Upper lobe of left lung (tissue), 6 donors: Measurements from ENCODE around the gene MAMDC4. TPM values are rescaled to one million over a fixed set of nuclear protein-coding genes. Genes with fewer than 3 reads are reported as not detected.
A peak's percentile ranks its signal among the peaks of the same experiment; 100 is the strongest.

Source experiments
- ATAC-seq, 2 donors: fragments of 200-7000 bp; cut with Tn5 transposase; one replicate each; pipeline ENCODE4 v1.9.1; 2022; ENCODE audit warnings: mild to moderate bottlenecking in 2 of 2, moderate library complexity in 2 of 2; ENCODE audit not compliant: low FRiP score in 2 of 2
- DNase-seq, 2 donors: peaks; one replicate each; pipeline ENCODE4 v3.0.0-alpha.2; 2019 to 2020
- H3K27ac ChIP-seq, 4 donors: fragments of 200-600 bp; sonication (generic); one replicate each; pipeline ENCODE4 v1.5.1; 2016 to 2019
- H3K27me3 ChIP-seq, 4 donors: fragments of 200-600 bp; sonication (generic); one replicate each; pipeline ENCODE4 v1.5.1; 2017 to 2019
- H3K36me3 ChIP-seq, 4 donors: fragments of 200-600 bp; sonication (generic); one replicate each; pipeline ENCODE4 v1.5.1; 2016 to 2019
- H3K4me1 ChIP-seq, 4 donors: fragments of 200-600 bp; sonication (generic); one replicate each; pipeline ENCODE4 v1.5.1; 2018 to 2019
- H3K4me3 ChIP-seq, 4 donors: fragments of 200-600 bp; sonication (generic); one replicate each; pipeline ENCODE4 v1.5.1; 2017 to 2019; ENCODE audit warnings: mild to moderate bottlenecking in 2 of 4, moderate library complexity in 1 of 4
- H3K9me3 ChIP-seq, 4 donors: fragments of 200-600 bp; sonication (generic); one replicate each; pipeline ENCODE4 v1.5.1; 2018 to 2019
- WGBS, 2 donors: methylation state at CpG; one replicate each; pipeline ENCODE4 v1.1.5; 2017 to 2018; 5-methylcytosine and 5-hydroxymethylcytosine counted together
- small RNA-seq, 4 donors: library from RNA; depleted of rRNA; stranded (forward); fragments of <200 nt; gene quantifications; one replicate each; pipeline ENCODE3, GENCODE V24; 2016
- total RNA-seq, 6 donors: library from RNA; depleted of rRNA in 4 of 6; stranded (reverse); fragments of >200 nt in 4 of 6; gene quantifications; one replicate each; pipeline versions ENCODE4 v1.1.0 to v1.2.1, GENCODE V29; 2016 to 2021
- TF ChIP-seq, protein P1 (sequence below), 6 experiments: fragments of 450-650 bp in 4 of 6; fragments of 200-600 bp in 2 of 6; sonication (generic) in 2 of 6; IDR thresholded peaks; one replicate each; pipeline ENCODE4 v1.5.1; 2016 to 2019; ENCODE audit warnings: antibody characterized with exemption in 6 of 6
- donor health status: DM: no; HTN: no; CAD: no; lungs with moderate emphysema.
- donor health status: DM: no; HTN: yes; CAD: no; lungs with severe emphysema.

The MAMDC4 gene
- total RNA-seq, 6 donors from 2014 or later: 2.1 to 18.9 (median 11.0) TPM

DNA sequence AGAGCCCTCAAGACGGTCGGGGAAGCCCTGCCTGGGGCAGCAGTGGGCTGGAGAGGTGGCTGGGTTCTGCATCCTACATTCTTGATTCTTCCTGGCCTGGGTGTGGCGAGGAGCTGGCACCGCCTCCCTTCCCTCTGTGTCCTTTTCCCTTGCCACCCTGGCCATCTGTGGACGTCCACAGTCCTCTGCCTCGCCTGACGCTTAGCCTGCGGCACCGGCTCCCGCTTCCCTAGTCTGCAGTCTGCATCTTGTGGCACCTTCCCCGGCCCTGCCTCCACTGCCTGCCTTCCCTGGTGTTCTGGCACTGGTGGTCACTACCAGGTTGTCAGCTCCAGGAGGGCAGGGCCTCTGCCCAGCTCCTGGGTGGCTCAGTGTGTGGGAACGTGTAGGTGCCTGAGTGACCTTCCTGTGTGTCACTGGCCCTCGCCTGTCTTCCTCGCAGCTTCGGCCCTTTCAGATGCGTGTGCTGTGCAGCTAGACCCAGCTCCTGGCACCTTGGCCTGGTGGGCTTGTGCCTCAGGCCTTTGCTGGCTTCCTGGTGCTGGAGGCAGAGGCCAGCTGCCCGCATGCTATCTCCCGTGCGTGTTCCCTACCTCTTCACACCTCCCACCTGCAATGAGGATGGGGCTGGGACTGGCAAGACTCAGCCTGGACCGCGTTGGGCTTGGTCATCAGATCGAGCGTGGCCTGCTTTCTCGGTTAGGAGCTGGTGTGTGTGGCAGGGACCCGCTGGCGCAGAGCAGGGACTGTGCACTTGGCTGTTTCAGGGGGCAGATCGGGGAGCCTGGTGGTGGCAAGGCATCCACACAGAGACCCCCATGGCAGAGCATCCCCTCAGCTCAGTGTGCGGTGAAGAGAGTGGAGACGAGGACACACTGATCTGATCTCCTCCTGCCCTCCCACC lies 55.1 kb downstream of the MAMDC4 start:
- Histone ChIP-seq H3K36me3 (peaks cover 0 to 48% (median 36%) of the 10 kb centered on the region in 4 donors), H3K27ac (no peak overlapping the region), H3K4me3 (no peak overlapping the region), H3K27me3 (no peaks in the 10 kb centered on the region), H3K4me1 (peaks cover 12 to 16% (median 15%) of the 10 kb centered on the region in 4 donors), H3K9me3 (no peaks in the 10 kb centered on the region)
- ATAC-seq (no peak), DNase-seq (peak in 1 of 2 donors; percentile 71)
- TF ChIP-seq, protein P1, sequence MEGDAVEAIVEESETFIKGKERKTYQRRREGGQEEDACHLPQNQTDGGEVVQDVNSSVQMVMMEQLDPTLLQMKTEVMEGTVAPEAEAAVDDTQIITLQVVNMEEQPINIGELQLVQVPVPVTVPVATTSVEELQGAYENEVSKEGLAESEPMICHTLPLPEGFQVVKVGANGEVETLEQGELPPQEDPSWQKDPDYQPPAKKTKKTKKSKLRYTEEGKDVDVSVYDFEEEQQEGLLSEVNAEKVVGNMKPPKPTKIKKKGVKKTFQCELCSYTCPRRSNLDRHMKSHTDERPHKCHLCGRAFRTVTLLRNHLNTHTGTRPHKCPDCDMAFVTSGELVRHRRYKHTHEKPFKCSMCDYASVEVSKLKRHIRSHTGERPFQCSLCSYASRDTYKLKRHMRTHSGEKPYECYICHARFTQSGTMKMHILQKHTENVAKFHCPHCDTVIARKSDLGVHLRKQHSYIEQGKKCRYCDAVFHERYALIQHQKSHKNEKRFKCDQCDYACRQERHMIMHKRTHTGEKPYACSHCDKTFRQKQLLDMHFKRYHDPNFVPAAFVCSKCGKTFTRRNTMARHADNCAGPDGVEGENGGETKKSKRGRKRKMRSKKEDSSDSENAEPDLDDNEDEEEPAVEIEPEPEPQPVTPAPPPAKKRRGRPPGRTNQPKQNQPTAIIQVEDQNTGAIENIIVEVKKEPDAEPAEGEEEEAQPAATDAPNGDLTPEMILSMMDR (IDR thresholded peaks at IDR 0.05): no peak
- WGBS, 2 donors: 95% methylated on average over 15 to 29 of the region's 29 CpGs

Small RNAs within 50 kb of the gene (small RNA-seq; reads per million reads assigned to genes)
- gene MIR4292 (0 reads per million in 4 donors), gene MIR4479 (0 to 0.25 (median 0) reads per million in 4 donors)

Other genes starting within 250 kb of the MAMDC4 start
- 100 to 1,000 TPM in 5 of 6 donors, 10 to 100 TPM in 1; 77.9 to 321 (median 165) TPM for gene EGFL7, start 189.4 kb upstream of the MAMDC4 start, total RNA-seq
- 100 to 1,000 TPM in 5 of 6 donors, 10 to 100 TPM in 1; 70.2 to 242 (median 140) TPM for gene AGPAT2, start 164.9 kb upstream of the MAMDC4 start, total RNA-seq
- 10 to 100 TPM in 5 of 6 donors, 1 to 10 TPM in 1; 9.7 to 24.1 (median 17.0) TPM for gene DIPK1B, start 139.8 kb upstream of the MAMDC4 start, total RNA-seq
- gene LCN10, start 109.4 kb upstream of the MAMDC4 start, total RNA-seq: 10 to 100 TPM in 1 of 6 donors, 1 to 10 TPM in 4, under 1 TPM in 1; 0.39 to 17.8 (median 2.2) TPM
- gene LCN6, start 103.8 kb upstream of the MAMDC4 start, total RNA-seq: 10 to 100 TPM in 1 of 6 donors, 1 to 10 TPM in 3, not detected in 2; 2.7 to 35.1 (median 5.5) TPM
- gene LCN8, start 94.1 kb upstream of the MAMDC4 start, total RNA-seq: not detected
- gene LCN15, start 87.8 kb upstream of the MAMDC4 start, total RNA-seq: under 1 TPM in 1 of 6 donors, not detected in 5; 0.23 TPM
- gene TMEM141, start 61.0 kb upstream of the MAMDC4 start, total RNA-seq: 100 to 1,000 TPM in 2 of 6 donors, 10 to 100 TPM in 4; 55.5 to 134 (median 80.5) TPM
- 100 to 1,000 TPM in 1 of 6 donors, 10 to 100 TPM in 1, 1 to 10 TPM in 4; 1.9 to 130 (median 6.6) TPM for gene CCDC183, start 56.0 kb upstream of the MAMDC4 start, total RNA-seq
- 100 to 1,000 TPM in 2 of 6 donors, 10 to 100 TPM in 4; 47.2 to 128 (median 78.9) TPM for gene RABL6, start 44.4 kb upstream of the MAMDC4 start, total RNA-seq
- gene AJM1, start 9.9 kb upstream of the MAMDC4 start, total RNA-seq: 1 to 10 TPM; 1.4 to 7.3 (median 3.0) TPM
- 100 to 1,000 TPM in 1 of 6 donors, 10 to 100 TPM in 5; 51.3 to 135 (median 64.1) TPM for gene PHPT1, start 2.9 kb upstream of the MAMDC4 start, total RNA-seq
- 100 to 1,000 TPM; 137 to 312 (median 282) TPM for gene EDF1, start 14.0 kb downstream of the MAMDC4 start, total RNA-seq
- gene TRAF2, start 34.2 kb downstream of the MAMDC4 start, total RNA-seq: 10 to 100 TPM; 10.6 to 20.8 (median 13.4) TPM
- gene FBXW5, start 92.4 kb downstream of the MAMDC4 start, total RNA-seq: 100 to 1,000 TPM in 5 of 6 donors, 10 to 100 TPM in 1; 93.3 to 191 (median 153) TPM
- 1 to 10 TPM in 3 of 6 donors, not detected in 3; 1.8 to 4.4 (median 2.1) TPM for gene C8G, start 92.9 kb downstream of the MAMDC4 start, total RNA-seq
- 1 to 10 TPM in 4 of 6 donors, under 1 TPM in 1, not detected in 1; 0.89 to 5.2 (median 2.3) TPM for gene LCN12, start 99.9 kb downstream of the MAMDC4 start, total RNA-seq
- 100 to 1,000 TPM in 5 of 6 donors, 10 to 100 TPM in 1; 31.7 to 395 (median 246) TPM for gene PTGDS, start 125.2 kb downstream of the MAMDC4 start, total RNA-seq
- 1 to 10 TPM in 4 of 6 donors, under 1 TPM in 1, not detected in 1; 0.61 to 6.3 (median 1.8) TPM for gene LCNL1, start 130.6 kb downstream of the MAMDC4 start, total RNA-seq
- 100 to 1,000 TPM in 1 of 6 donors, 10 to 100 TPM in 5; 41.8 to 150 (median 52.8) TPM for gene PAXX, start 140.1 kb downstream of the MAMDC4 start, total RNA-seq
- gene CLIC3, start 144.2 kb downstream of the MAMDC4 start, total RNA-seq: 100 to 1,000 TPM in 2 of 6 donors, 10 to 100 TPM in 4; 41.9 to 132 (median 85.2) TPM
- 10 to 100 TPM; 14.7 to 49.2 (median 29.6) TPM for gene ABCA2, start 175.9 kb downstream of the MAMDC4 start, total RNA-seq
- 1 to 10 TPM in 4 of 6 donors, under 1 TPM in 1, not detected in 1; 0.94 to 2.3 (median 2.0) TPM for gene FUT7, start 179.7 kb downstream of the MAMDC4 start, total RNA-seq
- gene NPDC1, start 193.8 kb downstream of the MAMDC4 start, total RNA-seq: 100 to 1,000 TPM in 2 of 6 donors, 10 to 100 TPM in 4; 26.7 to 199 (median 73.2) TPM
- under 1 TPM in 4 of 6 donors, not detected in 2; 0.34 to 0.98 (median 0.55) TPM for gene ENTPD2, start 201.7 kb downstream of the MAMDC4 start, total RNA-seq
- gene SAPCD2, start 218.2 kb downstream of the MAMDC4 start, total RNA-seq: 1 to 10 TPM in 4 of 6 donors, under 1 TPM in 2; 0.69 to 6.8 (median 1.4) TPM
- gene UAP1L1, start 225.2 kb downstream of the MAMDC4 start, total RNA-seq: 10 to 100 TPM; 10.5 to 69.1 (median 34.0) TPM
- 10 to 100 TPM; 38.0 to 97.4 (median 54.1) TPM for gene MAN1B1, start 234.6 kb downstream of the MAMDC4 start, total RNA-seq